HG02763 (cell line): Measurements from ENCODE around the gene POLRMT.
"Not testable (repeated sequence)": the region's sequence is repeated elsewhere in the genome, so short reads cannot be mapped to it uniquely, and the experiment has no call there.

Experiments
- ATAC-seq: cut with Tn5 transposase; IDR thresholded peaks from one replicate; pipeline ENCODE4 v1.9.1; 2021; ENCODE audit warnings: mild to moderate bottlenecking, moderate library complexity; ENCODE audit not compliant: unreplicated experiment

Gene POLRMT

GRCh38 chr19:615619-616018 is 17.7 kb downstream of the POLRMT start:
- ATAC-seq, result no peak

GRCh38 chr19:613732-614567 is 19.4 kb downstream of the POLRMT start:
- no peak for ATAC-seq

- no peak for ATAC-seq
These were observed 20.4 kb downstream of the POLRMT start for GRCh38 chr19:612941-613340.

- no peak for ATAC-seq
These were observed 21.9 kb downstream of the POLRMT start for GRCh38 chr19:611481-611868.

GRCh38 chr19:610801-611480 is 22.4 kb downstream of the POLRMT start:
- no peak for ATAC-seq

- ATAC-seq, result no peak
These were observed 23.1 kb downstream of the POLRMT start for GRCh38 chr19:610071-610800.

- no peak for ATAC-seq
These were observed 24.4 kb downstream of the POLRMT start for GRCh38 chr19:609004-609346.

GRCh38 chr19:608155-609003 is 25.0 kb downstream of the POLRMT start:
- no peak for ATAC-seq

- no peak for ATAC-seq
These were observed 25.8 kb downstream of the POLRMT start for GRCh38 chr19:607301-608154.

- ATAC-seq, result not testable (repeated sequence)
These were observed 28.0 kb downstream of the POLRMT start for GRCh38 chr19:605061-605971.

- no peak for ATAC-seq
These were observed 29.0 kb downstream of the POLRMT start for GRCh38 chr19:604355-604754.

GRCh38 chr19:603779-604178 is 29.6 kb downstream of the POLRMT start:
- not testable (repeated sequence) for ATAC-seq

- not testable (repeated sequence) for ATAC-seq
These were observed 30.1 kb downstream of the POLRMT start for GRCh38 chr19:603302-603639.

GRCh38 chr19:602391-603301 is 30.7 kb downstream of the POLRMT start:
- ATAC-seq, result no peak

GRCh38 chr19:601790-602189 is 31.5 kb downstream of the POLRMT start:
- ATAC-seq, result no peak

- ATAC-seq, result no peak
These were observed 32.0 kb downstream of the POLRMT start for GRCh38 chr19:601310-601709.

GRCh38 chr19:597406-598315 is 35.7 kb downstream of the POLRMT start:
- ATAC-seq, result no peak
